Measurements from ENCODE around the gene PPHLN1.

The PPHLN1 gene

GRCh38 chr12:42481368-42481767, 155.4 kb downstream of the PPHLN1 start:
- Histone ChIP-seq H3K4me3 (ENCODE audit: low read depth, low read length) (no peak overlapping the region), H3K9me3 (ENCODE audit: control insufficient read depth, low read length) (no peaks in the 10 kb centered on the region), H3K79me2 (no peaks in the 10 kb centered on the region), H2AFZ (no peak overlapping the region), H3K27me3 (ENCODE audit: control insufficient read depth, insufficient read depth, low read length) (no peaks in the 10 kb centered on the region), H3K4me1 (no peaks in the 10 kb centered on the region), H3K36me3 (ENCODE audit: control insufficient read depth, insufficient read depth, low read length) (no peaks in the 10 kb centered on the region), H3K27ac (peak overlapping the region; percentile 9), H3K9ac (no peak overlapping the region), H3K4me2 (ENCODE audit: low read length) (no peak overlapping the region)
- no peak for TF ChIP-seq CTCF (IDR thresholded peaks at IDR 0.05)

- no peaks in the 10 kb centered on the region for H3K36me3 ChIP-seq (ENCODE audit: control insufficient read depth, insufficient read depth, low read length)
- H3K4me3 ChIP-seq (ENCODE audit: low read depth, low read length): peak overlapping the region; percentile 28
- no peaks in the 10 kb centered on the region for H3K79me2 ChIP-seq
- no peaks in the 10 kb centered on the region for H3K27me3 ChIP-seq (ENCODE audit: control insufficient read depth, insufficient read depth, low read length)
- H2AFZ ChIP-seq: peak overlapping the region; percentile 88
- H3K4me2 ChIP-seq (ENCODE audit: low read length): peak overlapping the region; percentile 75
- no peaks in the 10 kb centered on the region for H3K9me3 ChIP-seq (ENCODE audit: control insufficient read depth, low read length)
- TF ChIP-seq CTCF (IDR thresholded peaks at IDR 0.05): no peak
- no peaks in the 10 kb centered on the region for H3K4me1 ChIP-seq
- H3K9ac ChIP-seq: no peak overlapping the region
- H3K27ac ChIP-seq: peak overlapping the region; percentile 48
These were observed 156.2 kb downstream of the PPHLN1 start for GRCh38 chr12:42482041-42482747.

GRCh38 chr12:42482748-42483520, 157.0 kb downstream of the PPHLN1 start:
- H3K4me2 ChIP-seq (ENCODE audit: low read length): peak overlapping the region; percentile 75
- H3K27me3 ChIP-seq (ENCODE audit: control insufficient read depth, insufficient read depth, low read length): no peaks in the 10 kb centered on the region
- no peaks in the 10 kb centered on the region for H3K36me3 ChIP-seq (ENCODE audit: control insufficient read depth, insufficient read depth, low read length)
- peak overlapping the region; percentile 88 for H2AFZ ChIP-seq
- H3K9ac ChIP-seq: no peak overlapping the region
- H3K4me3 ChIP-seq (ENCODE audit: low read depth, low read length): peak overlapping the region; percentile 41
- peak overlapping the region; percentile 48 for H3K27ac ChIP-seq
- TF ChIP-seq CTCF (IDR thresholded peaks at IDR 0.05): peak; percentile 93
- H3K79me2 ChIP-seq: no peaks in the 10 kb centered on the region
- no peaks in the 10 kb centered on the region for H3K9me3 ChIP-seq (ENCODE audit: control insufficient read depth, low read length)
- H3K4me1 ChIP-seq: no peaks in the 10 kb centered on the region

GRCh38 chr12:42483521-42483790, 157.5 kb downstream of the PPHLN1 start:
- Histone ChIP-seq H3K4me2 (ENCODE audit: low read length) (peak overlapping the region; percentile 75), H3K4me3 (ENCODE audit: low read depth, low read length) (peak overlapping the region; percentile 41), H3K27me3 (ENCODE audit: control insufficient read depth, insufficient read depth, low read length) (no peaks in the 10 kb centered on the region), H3K79me2 (no peaks in the 10 kb centered on the region), H3K27ac (peak overlapping the region; percentile 24), H3K36me3 (ENCODE audit: control insufficient read depth, insufficient read depth, low read length) (no peaks in the 10 kb centered on the region), H3K9me3 (ENCODE audit: control insufficient read depth, low read length) (no peaks in the 10 kb centered on the region), H3K9ac (no peak overlapping the region), H3K4me1 (no peaks in the 10 kb centered on the region), H2AFZ (peak overlapping the region; percentile 88)
- TF ChIP-seq CTCF (IDR thresholded peaks at IDR 0.05): no peak

All from parathyroid adenoma (tissue), 2 donors.